ENCODE data around the gene AMFR. TPM values are rescaled to one million over a fixed set of nuclear protein-coding genes. Genes with fewer than 3 reads are reported as not detected.

AMFR gene
- total RNA-seq, 3 donors from 2014 or later (not counting 1 experiment from before 2014, with no cell fraction given), result 58.4 to 87.1 (median 71.7) TPM

GRCh38 chr16:56357765-56358322 lies 67.5 kb downstream of the AMFR start:
- Histone ChIP-seq H3K4me3 (ENCODE audit: low read length) (no peak overlapping the region), H3K27me3 (ENCODE audit: control insufficient read depth, insufficient read depth, low read length) (no peaks in the 10 kb centered on the region), H3K4me1 (ENCODE audit: control insufficient read depth, insufficient read depth, low read length) (peaks cover 13% of the 10 kb centered on the region), H3K9me3 (ENCODE audit: control insufficient read depth, insufficient read depth, low read length) (no peaks in the 10 kb centered on the region), H3K36me3 (ENCODE audit: control insufficient read depth, insufficient read depth, low read length) (peaks cover 8% of the 10 kb centered on the region), H3K27ac (ENCODE audit: low read length) (no peak overlapping the region)
- H3K36me3 Mint-ChIP-seq, result no peaks in the 10 kb centered on the region
- H3K27me3 Mint-ChIP-seq (ENCODE audit: low read depth in 2 of 2), result no peaks in the 10 kb centered on the region
- H3K4me1 Mint-ChIP-seq, result peaks cover 10 to 13% of the 10 kb centered on the region in 2 donors
- peak overlapping the region; percentile 91 for H3K4me3 Mint-ChIP-seq
- no peaks in the 10 kb centered on the region for H3K9me3 Mint-ChIP-seq
- no peak for TF ChIP-seq CTCF (IDR thresholded peaks at IDR 0.05)
- DNase-seq (no peak), ATAC-seq (no peak)
- 85% methylated on average over 13 of the region's 13 CpGs for WGBS (ENCODE audit: insufficient coverage)
- intact Hi-C loops (cut with micrococcal nuclease), result no loop called here
- peak overlapping the region; percentile 75 to 91 for H3K27ac Mint-ChIP-seq

GRCh38 chr16:56357241-56357764 lies 68.0 kb downstream of the AMFR start:
- DNase-seq (peak in 1 of 2 donors; percentile 9), ATAC-seq (no peak)
- no peak for TF ChIP-seq CTCF (IDR thresholded peaks at IDR 0.05)
- Mint-ChIP-seq H3K27ac (peak overlapping the region; percentile 75 to 91), H3K36me3 (no peaks in the 10 kb centered on the region), H3K27me3 (ENCODE audit: low read depth in 2 of 2) (no peaks in the 10 kb centered on the region), H3K9me3 (no peaks in the 10 kb centered on the region), H3K4me3 (peak overlapping the region; percentile 91), H3K4me1 (peaks cover 10 to 13% of the 10 kb centered on the region in 2 donors)
- no peaks in the 10 kb centered on the region for H3K9me3 ChIP-seq (ENCODE audit: control insufficient read depth, insufficient read depth, low read length)
- peaks cover 3% of the 10 kb centered on the region for H3K36me3 ChIP-seq (ENCODE audit: control insufficient read depth, insufficient read depth, low read length)
- peaks cover 13% of the 10 kb centered on the region for H3K4me1 ChIP-seq (ENCODE audit: control insufficient read depth, insufficient read depth, low read length)
- WGBS (ENCODE audit: insufficient coverage), result 75% methylated on average over 12 of the region's 13 CpGs
- no peak overlapping the region for H3K27ac ChIP-seq (ENCODE audit: low read length)
- no peaks in the 10 kb centered on the region for H3K27me3 ChIP-seq (ENCODE audit: control insufficient read depth, insufficient read depth, low read length)
- H3K4me3 ChIP-seq (ENCODE audit: low read length), result peak overlapping the region; percentile 46
- intact Hi-C loops (cut with micrococcal nuclease), result no loop called here

- H3K4me3 ChIP-seq (ENCODE audit: low read length), result peak overlapping the region; percentile 46
Observed at GRCh38 chr16:56356276-56357240, 68.8 kb downstream of the AMFR start.

More at GRCh38 chr16:56356276-56357240, 68.8 kb downstream of the AMFR start:
- peak; percentile 83 to 93 (median 92) for ATAC-seq
- Histone ChIP-seq H3K9me3 (ENCODE audit: control insufficient read depth, insufficient read depth, low read length) (no peaks in the 10 kb centered on the region), H3K4me1 (ENCODE audit: control insufficient read depth, insufficient read depth, low read length) (peaks cover 13% of the 10 kb centered on the region), H3K27ac (ENCODE audit: low read length) (no peak overlapping the region), H3K27me3 (ENCODE audit: control insufficient read depth, insufficient read depth, low read length) (no peaks in the 10 kb centered on the region), H3K36me3 (ENCODE audit: control insufficient read depth, insufficient read depth, low read length) (no peaks in the 10 kb centered on the region)
- WGBS (ENCODE audit: insufficient coverage), result 1% methylated on average over 22 of the region's 33 CpGs
- Mint-ChIP-seq H3K27me3 (ENCODE audit: low read depth in 2 of 2) (no peaks in the 10 kb centered on the region), H3K9me3 (no peaks in the 10 kb centered on the region), H3K4me3 (peak overlapping the region; percentile 91), H3K36me3 (no peaks in the 10 kb centered on the region), H3K27ac (peak overlapping the region; percentile 75 to 91), H3K4me1 (peaks cover 10 to 13% of the 10 kb centered on the region in 2 donors)
- TF ChIP-seq CTCF (IDR thresholded peaks at IDR 0.05), result peak; percentile 82
- peak; percentile 52 to 74 for DNase-seq
- intact Hi-C loops (cut with micrococcal nuclease), result no loop called here
